Activated T-cell treated with anti-CD3 and anti-CD28 coated beads for 48 hours (primary cell): ENCODE data around the gene CAST.
"Not testable (repeated sequence)": the region's sequence is repeated elsewhere in the genome, so short reads cannot be mapped to it uniquely, and the experiment has no call there.

ENCODE experiments used
- DNase-seq: peaks from one replicate; pipeline ENCODE4 v3.0.0-alpha.2; 2020; ENCODE audit warnings: low read depth

CAST gene

GRCh38 chr5:96661855-96662724 lies at the start of gene CAST:
Gene CAST (plus strand): TSS chr5:96662376. CDS start chr5:96662423, 47 bp downstream.
- DNase-seq, result peak; percentile 77

GRCh38 chr5:96614110-96614691 lies 48.0 kb upstream of the CAST start:
- DNase-seq, result no peak

GRCh38 chr5:96615223-96615622 lies 47.0 kb upstream of the CAST start:
- DNase-seq, result no peak

- DNase-seq, result no peak
Observed at GRCh38 chr5:96616801-96617200, 45.4 kb upstream of the CAST start.

- not testable (repeated sequence) for DNase-seq
Observed at GRCh38 chr5:96618311-96619016, 43.7 kb upstream of the CAST start.

GRCh38 chr5:96619946-96620345 lies 42.2 kb upstream of the CAST start:
- no peak for DNase-seq

- no peak for DNase-seq
Observed at GRCh38 chr5:96624596-96624995, 37.6 kb upstream of the CAST start.

- no peak for DNase-seq
Observed at GRCh38 chr5:96625365-96625764, 36.8 kb upstream of the CAST start.

GRCh38 chr5:96626956-96627355 lies 35.2 kb upstream of the CAST start:
- DNase-seq, result no peak

- DNase-seq, result no peak
Observed at GRCh38 chr5:96627792-96628398, 34.3 kb upstream of the CAST start.

- no peak for DNase-seq
Observed at GRCh38 chr5:96628406-96628805, 33.8 kb upstream of the CAST start.

- no peak for DNase-seq
Observed at GRCh38 chr5:96629774-96630173, 32.4 kb upstream of the CAST start.

GRCh38 chr5:96633820-96634219 lies 28.4 kb upstream of the CAST start:
- no peak for DNase-seq

- DNase-seq, result no peak
Observed at GRCh38 chr5:96634881-96635280, 27.3 kb upstream of the CAST start.

- DNase-seq, result no peak
Observed at GRCh38 chr5:96636046-96636445, 26.1 kb upstream of the CAST start.

GRCh38 chr5:96636594-96636993 lies 25.6 kb upstream of the CAST start:
- no peak for DNase-seq

- DNase-seq, result no peak
Observed at GRCh38 chr5:96637196-96637595, 25.0 kb upstream of the CAST start.

- DNase-seq, result no peak
Observed at GRCh38 chr5:96638561-96638960, 23.6 kb upstream of the CAST start.

- DNase-seq, result no peak
Observed at GRCh38 chr5:96640696-96641095, 21.5 kb upstream of the CAST start.

- DNase-seq, result no peak
Observed at GRCh38 chr5:96641368-96642280, 20.6 kb upstream of the CAST start.

- DNase-seq, result no peak
Observed at GRCh38 chr5:96642281-96642640, 19.9 kb upstream of the CAST start.

- DNase-seq, result no peak
Observed at GRCh38 chr5:96645091-96645490, 17.1 kb upstream of the CAST start.
